HuH-7.5 (cell line): ENCODE measurements around the gene CEP350.

ENCODE experiments used
- DNase-seq: peaks from one replicate; pipeline ENCODE4 v3.0.0; 2011; ENCODE audit warnings: low spot score

The CEP350 gene, protein sequence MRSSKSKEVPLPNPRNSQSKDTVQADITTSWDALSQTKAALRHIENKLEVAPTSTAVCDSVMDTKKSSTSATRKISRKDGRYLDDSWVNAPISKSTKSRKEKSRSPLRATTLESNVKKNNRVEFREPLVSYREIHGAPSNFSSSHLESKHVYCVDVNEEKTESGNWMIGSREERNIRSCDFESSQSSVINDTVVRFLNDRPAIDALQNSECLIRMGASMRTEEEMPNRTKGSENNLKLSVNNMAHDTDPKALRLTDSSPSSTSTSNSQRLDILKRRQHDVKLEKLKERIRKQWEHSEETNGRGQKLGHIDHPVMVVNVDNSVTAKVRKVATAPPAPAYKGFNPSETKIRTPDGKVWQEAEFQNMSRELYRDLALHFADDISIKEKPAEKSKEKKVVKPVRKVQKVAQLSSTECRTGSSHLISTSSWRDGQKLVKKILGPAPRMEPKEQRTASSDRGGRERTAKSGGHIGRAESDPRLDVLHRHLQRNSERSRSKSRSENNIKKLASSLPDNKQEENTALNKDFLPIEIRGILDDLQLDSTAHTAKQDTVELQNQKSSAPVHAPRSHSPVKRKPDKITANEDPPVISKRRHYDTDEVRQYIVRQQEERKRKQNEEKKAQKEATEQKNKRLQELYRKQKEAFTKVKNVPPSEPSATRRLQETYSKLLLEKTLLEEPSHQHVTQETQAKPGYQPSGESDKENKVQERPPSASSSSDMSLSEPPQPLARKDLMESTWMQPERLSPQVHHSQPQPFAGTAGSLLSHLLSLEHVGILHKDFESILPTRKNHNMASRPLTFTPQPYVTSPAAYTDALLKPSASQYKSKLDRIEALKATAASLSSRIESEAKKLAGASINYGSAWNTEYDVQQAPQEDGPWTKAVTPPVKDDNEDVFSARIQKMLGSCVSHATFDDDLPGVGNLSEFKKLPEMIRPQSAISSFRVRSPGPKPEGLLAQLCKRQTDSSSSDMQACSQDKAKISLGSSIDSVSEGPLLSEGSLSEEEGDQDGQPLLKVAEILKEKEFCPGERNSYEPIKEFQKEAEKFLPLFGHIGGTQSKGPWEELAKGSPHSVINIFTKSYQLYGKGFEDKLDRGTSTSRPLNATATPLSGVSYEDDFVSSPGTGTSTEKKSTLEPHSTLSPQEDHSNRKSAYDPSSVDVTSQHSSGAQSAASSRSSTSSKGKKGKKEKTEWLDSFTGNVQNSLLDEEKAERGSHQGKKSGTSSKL (N-terminal part only)

GRCh38 chr1:179954493-179955286 lies at the start of gene CEP350:
Gene CEP350, plus strand, starts transcription at chr1:179954810. Its CDS starts 31,372 bp downstream, at chr1:179986182.
- peak; percentile 40 for DNase-seq

DNA sequence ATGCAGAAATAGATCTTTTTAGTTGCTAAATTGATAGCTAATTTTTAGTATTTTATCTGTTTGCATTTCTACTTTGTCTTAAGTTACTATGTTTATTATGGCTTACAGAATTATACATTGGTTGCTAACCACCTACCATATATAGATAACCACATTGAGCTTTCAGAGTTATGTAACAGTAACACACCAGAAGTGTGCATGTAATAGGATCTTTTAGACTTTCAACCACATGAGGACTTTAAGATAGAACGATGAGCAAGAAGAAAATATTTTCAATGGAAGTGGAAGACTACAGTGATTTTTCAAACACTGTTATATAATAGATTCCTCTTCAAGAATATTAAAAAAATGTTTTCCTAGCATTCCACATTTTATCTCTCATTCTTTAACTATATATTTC lies 43.7 kb upstream of the CEP350 start:
- DNase-seq, result no peak

- no peak for DNase-seq
These were observed 42.8 kb upstream of the CEP350 start for GRCh38 chr1:179911812-179912211.

- no peak for DNase-seq
These were observed 36.8 kb upstream of the CEP350 start for GRCh38 chr1:179917601-179918429.

DNA sequence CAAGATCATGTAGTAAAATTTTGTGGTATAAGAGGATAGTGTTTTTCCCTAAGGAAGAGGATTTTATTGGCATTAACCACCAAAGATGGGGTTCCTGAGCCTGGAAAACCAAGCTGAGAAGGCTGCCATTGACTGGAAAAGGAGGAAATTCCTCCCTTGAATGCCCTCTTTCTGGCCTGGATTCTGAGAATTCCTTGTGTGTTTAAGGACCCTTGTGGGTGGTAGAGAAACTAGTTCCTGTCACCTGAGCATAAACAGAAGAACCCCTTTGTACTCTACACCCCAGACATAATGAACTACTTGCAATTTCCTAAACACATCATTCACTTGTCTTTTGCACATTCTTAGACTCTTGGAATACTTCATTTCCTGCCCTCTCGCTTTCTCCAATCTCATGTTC lies 33.1 kb upstream of the CEP350 start:
- DNase-seq, result no peak

DNA sequence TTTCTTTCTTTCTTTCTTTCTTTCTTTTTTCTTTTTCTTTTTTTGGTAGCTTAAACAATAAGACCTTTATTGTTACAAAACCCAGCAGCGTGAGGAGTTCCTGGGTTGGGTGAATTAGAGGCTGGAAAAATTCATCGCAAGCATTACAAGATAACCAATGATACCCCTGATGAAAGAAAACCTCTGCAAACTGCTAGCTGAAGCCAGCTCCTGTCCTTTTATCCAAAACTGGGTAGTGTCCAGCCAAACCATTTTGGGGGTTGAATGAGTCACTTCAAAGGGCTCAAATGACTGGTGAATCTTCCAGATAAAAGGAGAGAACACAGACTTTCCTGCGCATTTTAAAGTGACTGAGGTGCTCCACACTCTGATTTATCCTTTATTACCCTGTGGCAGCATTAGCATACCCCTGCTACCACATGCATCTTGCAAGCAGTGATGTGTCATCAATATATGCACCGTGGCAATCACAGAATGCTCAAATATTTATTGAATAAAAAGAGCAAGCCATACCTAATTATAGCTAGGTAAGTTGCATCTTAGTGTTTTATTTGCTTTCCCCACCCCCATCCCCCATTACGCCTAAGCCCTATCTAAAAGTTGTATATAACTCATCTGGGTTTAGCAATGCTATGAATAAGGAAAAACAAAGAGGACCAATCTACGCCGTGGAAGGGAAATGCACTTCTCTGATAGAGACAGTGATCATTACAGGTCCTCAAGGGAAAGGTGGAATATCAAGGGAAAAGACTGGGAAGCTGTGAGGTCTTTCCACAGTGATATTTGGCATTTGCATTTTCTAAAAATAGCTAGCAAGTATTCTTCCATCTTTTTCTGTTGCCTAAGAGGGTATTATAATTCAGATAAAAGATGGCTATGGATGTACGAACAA lies 32.4 kb upstream of the CEP350 start:
- DNase-seq, result no peak

GRCh38 chr1:179923029-179923428 lies 31.6 kb upstream of the CEP350 start:
- DNase-seq, result no peak

- no peak for DNase-seq
These were observed 30.3 kb upstream of the CEP350 start for GRCh38 chr1:179924268-179924667.

GRCh38 chr1:179925302-179925701 lies 29.3 kb upstream of the CEP350 start:
- no peak for DNase-seq

GRCh38 chr1:179925922-179926849 lies 28.4 kb upstream of the CEP350 start:
- DNase-seq, result no peak

DNA sequence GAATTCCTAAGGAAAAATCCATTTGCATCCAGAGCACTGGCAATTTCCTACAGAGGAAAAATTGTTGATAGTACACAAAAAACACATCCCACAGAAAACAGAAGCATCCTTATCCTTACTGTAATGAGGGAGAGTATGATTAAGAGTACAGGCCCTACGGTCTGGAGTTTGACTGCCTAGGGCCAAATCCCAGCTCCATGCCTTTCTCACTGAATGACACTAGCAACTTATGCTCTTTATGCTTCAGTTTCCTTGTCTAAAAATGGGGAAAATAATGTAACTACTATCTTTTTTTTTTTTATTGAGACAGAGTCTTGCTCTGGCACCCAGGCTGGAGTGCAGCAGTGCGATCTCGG lies 27.8 kb upstream of the CEP350 start:
- DNase-seq, result no peak

DNA sequence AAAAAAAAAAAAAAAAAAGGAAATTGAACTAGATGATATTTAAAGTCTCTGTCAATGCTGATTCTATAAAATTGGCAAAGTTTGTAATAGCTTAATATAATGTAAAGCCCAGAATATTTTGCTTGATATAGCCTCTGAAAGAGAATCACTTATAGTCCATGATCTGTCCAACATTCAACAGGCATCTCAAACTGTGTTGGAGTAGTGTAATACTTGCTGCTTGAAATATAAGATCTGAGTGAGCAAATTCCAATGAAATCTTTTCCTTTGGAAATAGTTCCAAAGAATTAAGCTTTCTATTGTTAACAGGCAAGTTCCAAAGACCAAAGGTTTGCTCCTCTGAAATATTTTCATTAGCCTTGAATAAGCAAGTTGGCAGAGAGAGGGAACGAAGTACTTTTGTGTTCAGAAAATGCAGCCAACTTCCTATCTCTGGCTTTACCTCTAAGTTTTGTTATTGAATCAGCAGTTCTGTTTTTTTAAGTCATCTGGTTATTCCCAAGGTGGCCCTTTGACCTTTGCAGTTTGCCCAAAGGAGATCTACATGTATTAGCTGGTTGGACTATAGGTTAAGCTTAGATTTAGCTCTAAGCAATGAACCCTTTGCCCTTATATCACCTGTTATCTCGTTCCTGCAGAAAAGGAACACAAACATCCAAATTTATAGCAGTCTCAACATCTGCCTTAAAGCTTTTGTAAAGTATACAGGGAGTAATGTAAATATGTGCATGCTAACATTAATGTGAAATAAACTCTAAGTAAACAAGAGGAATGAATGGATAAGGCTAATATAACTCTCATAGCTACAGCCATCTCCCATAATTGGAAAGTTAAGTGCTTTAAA lies 24.4 kb upstream of the CEP350 start:
- peak; percentile 7 for DNase-seq

GRCh38 chr1:179930867-179931266 lies 23.7 kb upstream of the CEP350 start:
- no peak for DNase-seq

GRCh38 chr1:179933219-179933618 lies 21.4 kb upstream of the CEP350 start:
- DNase-seq, result no peak

DNA sequence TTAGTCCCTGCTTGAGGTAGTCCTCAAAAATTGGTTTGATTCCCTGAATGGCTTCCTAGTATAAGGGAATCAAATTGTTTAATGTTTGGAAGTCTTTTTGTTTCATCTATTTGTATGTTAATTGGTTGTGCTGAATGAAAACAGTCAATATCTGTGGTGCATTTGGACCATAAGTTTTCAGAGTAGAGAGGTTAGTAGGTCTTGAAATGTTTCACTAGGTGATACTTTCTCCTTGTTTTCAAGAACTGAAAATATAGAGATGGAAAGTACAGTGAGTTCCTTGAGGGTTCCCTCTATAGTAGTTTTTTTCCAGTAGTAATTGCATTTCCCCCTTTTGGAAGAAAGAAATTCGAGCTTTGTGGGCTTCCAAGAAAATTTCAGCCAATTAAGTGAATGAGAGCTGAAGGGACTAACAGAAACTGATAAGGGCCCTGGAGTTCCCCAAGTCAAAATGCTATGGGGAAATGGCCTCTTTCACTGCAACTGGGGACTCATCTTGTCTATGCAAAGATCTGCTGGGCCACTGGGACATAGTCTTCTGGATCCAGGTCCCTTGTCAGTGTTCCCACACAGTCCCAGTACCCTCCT lies 18.6 kb upstream of the CEP350 start:
- no peak for DNase-seq

DNA sequence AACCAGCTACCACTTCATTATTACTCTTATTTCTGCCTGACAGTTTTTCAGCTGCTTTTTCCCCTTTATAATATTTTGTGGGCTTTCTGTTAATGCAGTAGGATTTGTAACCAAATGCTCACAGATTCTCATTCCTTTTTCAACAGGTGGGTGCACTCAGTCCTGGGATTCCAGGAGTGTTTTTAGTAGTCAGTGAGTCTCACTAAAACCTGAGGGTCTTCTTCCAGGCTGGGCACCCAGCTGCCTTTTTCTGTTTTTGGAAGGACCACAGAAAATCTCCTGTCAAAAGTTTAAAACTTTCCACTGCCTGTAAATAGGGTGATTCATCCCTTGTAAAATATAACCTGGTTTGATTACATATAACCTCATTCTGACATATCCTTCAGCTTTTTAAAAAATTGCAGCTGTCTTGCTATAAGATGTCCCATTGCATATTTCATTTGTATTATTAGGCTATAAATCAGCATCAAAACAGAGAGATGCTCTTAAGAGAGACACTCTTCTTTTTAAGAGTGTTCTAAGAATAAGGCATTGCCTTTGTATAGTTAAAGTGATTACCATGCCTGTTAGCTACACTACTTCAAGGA lies 16.8 kb upstream of the CEP350 start:
- DNase-seq, result no peak

- DNase-seq, result no peak
These were observed 15.9 kb upstream of the CEP350 start for GRCh38 chr1:179938752-179939151.
